ENCODE results near the gene GRM1. TPM values are rescaled to one million over a fixed set of nuclear protein-coding genes. Genes with fewer than 3 reads are reported as not detected.
A peak's percentile ranks its signal among the peaks of the same experiment; 100 is the strongest.

The GRM1 gene
- total RNA-seq, 1 donor from 2014 or later, result 0.79 TPM

GRCh38 chr6:146246028-146246427 is 217.2 kb downstream of the GRM1 start:
- Mint-ChIP-seq H3K36me3 (peaks cover 10% of the 10 kb centered on the region), H3K27ac (no peak overlapping the region), H3K4me3 (no peak overlapping the region), H3K9me3 (peaks cover 25% of the 10 kb centered on the region), H3K4me1 (peaks cover 2% of the 10 kb centered on the region), H3K27me3 (ENCODE audit: insufficient read depth, low read depth) (peaks cover 6% of the 10 kb centered on the region)
- no peaks in the 10 kb centered on the region for H3K9me3 ChIP-seq (ENCODE audit: low read depth)
- H3K4me3 ChIP-seq, result no peak overlapping the region
- no peak overlapping the region for H3K4me2 ChIP-seq
- no peak overlapping the region for H3K27ac ChIP-seq
- H3K9ac ChIP-seq, result no peak overlapping the region
- no peaks in the 10 kb centered on the region for H3K4me1 ChIP-seq
- H3K36me3 ChIP-seq, result no peaks in the 10 kb centered on the region
- DNase-seq (ENCODE audit: low spot score), result no peak
- no peaks in the 10 kb centered on the region for H3F3A ChIP-seq (ENCODE audit: low read depth)
- no peaks in the 10 kb centered on the region for H3K79me2 ChIP-seq (ENCODE audit: low read depth)
- H4K20me1 ChIP-seq (ENCODE audit: low read depth), result no peaks in the 10 kb centered on the region
- no peak for TF ChIP-seq EZH2 (IDR thresholded peaks at IDR 0.05)
- no peak for TF ChIP-seq EZH2phosphoT487 (IDR thresholded peaks at IDR 0.05)
- no peak for TF ChIP-seq CTCF (IDR thresholded peaks at IDR 0.05)
- H2AFZ ChIP-seq (replicated peaks), result no peak overlapping the region
- H3K27me3 ChIP-seq, result no peaks in the 10 kb centered on the region

- no peak overlapping the region for H3K9ac ChIP-seq
- no peaks in the 10 kb centered on the region for H3K79me2 ChIP-seq (ENCODE audit: low read depth)
- no peaks in the 10 kb centered on the region for H3K4me1 ChIP-seq
- Mint-ChIP-seq H3K27ac (peak overlapping the region; percentile 88), H3K9me3 (peaks cover 10% of the 10 kb centered on the region), H3K27me3 (ENCODE audit: insufficient read depth, low read depth) (peaks cover 2% of the 10 kb centered on the region), H3K36me3 (peaks cover 2% of the 10 kb centered on the region), H3K4me1 (peaks cover 26% of the 10 kb centered on the region), H3K4me3 (no peak overlapping the region)
- TF ChIP-seq EZH2phosphoT487 (IDR thresholded peaks at IDR 0.05) (no peak), CTCF (IDR thresholded peaks at IDR 0.05) (no peak), EZH2 (IDR thresholded peaks at IDR 0.05) (no peak)
- H3K4me3 ChIP-seq, result no peak overlapping the region
- H2AFZ ChIP-seq (replicated peaks), result peak overlapping the region; percentile 63
- H3K27me3 ChIP-seq, result no peaks in the 10 kb centered on the region
- no peaks in the 10 kb centered on the region for H4K20me1 ChIP-seq (ENCODE audit: low read depth)
- no peaks in the 10 kb centered on the region for H3K9me3 ChIP-seq (ENCODE audit: low read depth)
- H3K4me2 ChIP-seq, result no peak overlapping the region
- H3K36me3 ChIP-seq, result no peaks in the 10 kb centered on the region
- no peak for DNase-seq (ENCODE audit: low spot score)
- H3K27ac ChIP-seq, result no peak overlapping the region
- H3F3A ChIP-seq (ENCODE audit: low read depth), result no peaks in the 10 kb centered on the region
Observed at GRCh38 chr6:146253691-146254090, 224.8 kb downstream of the GRM1 start.

GRCh38 chr6:146258206-146258605 is 229.3 kb downstream of the GRM1 start:
- Histone ChIP-seq H3K36me3 (no peaks in the 10 kb centered on the region), H3K27ac (no peak overlapping the region), H3K9me3 (ENCODE audit: low read depth) (no peaks in the 10 kb centered on the region), H3K4me2 (no peak overlapping the region), H3K4me1 (no peaks in the 10 kb centered on the region), H3K79me2 (ENCODE audit: low read depth) (no peaks in the 10 kb centered on the region), H2AFZ (replicated peaks) (peak overlapping the region; percentile 10), H3F3A (ENCODE audit: low read depth) (no peaks in the 10 kb centered on the region), H3K27me3 (no peaks in the 10 kb centered on the region), H3K4me3 (no peak overlapping the region), H3K9ac (no peak overlapping the region), H4K20me1 (ENCODE audit: low read depth) (no peaks in the 10 kb centered on the region)
- Mint-ChIP-seq H3K36me3 (no peaks in the 10 kb centered on the region), H3K27me3 (ENCODE audit: insufficient read depth, low read depth) (no peaks in the 10 kb centered on the region), H3K4me1 (peaks cover 27% of the 10 kb centered on the region), H3K27ac (peak overlapping the region; percentile 93), H3K4me3 (no peak overlapping the region), H3K9me3 (no peaks in the 10 kb centered on the region)
- DNase-seq (ENCODE audit: low spot score), result no peak
- TF ChIP-seq CTCF (IDR thresholded peaks at IDR 0.05) (no peak), EZH2phosphoT487 (IDR thresholded peaks at IDR 0.05) (no peak), EZH2 (IDR thresholded peaks at IDR 0.05) (no peak)

All from neural progenitor cell (in vitro differentiated cells).